CD4-positive, alpha-beta T cell treated with Interleukin-2 at 100 ng/mL for 4 hours (primary cell): ENCODE results near the gene SRBD1.

Experiments
- DNase-seq: peaks from one replicate; pipeline ENCODE4 v3.0.0-alpha.2; 2020; ENCODE audit warnings: low spot score

Gene SRBD1

GRCh38 chr2:45631955-45632354 lies 20.9 kb upstream of the SRBD1 start:
- no peak for DNase-seq

- no peak for DNase-seq
Measured at GRCh38 chr2:45631319-45631718, 20.3 kb upstream of the SRBD1 start.

GRCh38 chr2:45629971-45630370 lies 18.9 kb upstream of the SRBD1 start:
- DNase-seq, result no peak

DNA sequence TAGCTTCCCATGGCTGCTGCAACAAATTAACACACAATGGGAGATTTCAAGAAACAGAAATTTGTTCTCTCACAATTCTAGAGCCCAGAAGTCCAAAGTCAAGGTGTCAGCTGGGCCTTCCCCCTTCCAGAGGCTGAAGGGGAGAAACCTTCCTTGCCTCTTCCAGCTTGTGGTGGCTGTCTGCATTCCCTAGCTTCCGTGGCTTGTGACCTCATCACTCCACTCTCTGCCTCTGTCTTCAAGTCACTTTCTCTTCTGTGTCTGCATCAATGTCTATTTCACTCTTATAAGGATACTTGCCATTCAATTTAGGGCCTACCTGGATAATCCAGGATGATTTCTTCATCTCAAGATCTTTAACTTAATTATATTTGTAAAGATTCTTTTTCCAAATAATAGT lies 16.8 kb upstream of the SRBD1 start:
- DNase-seq, result no peak

- DNase-seq, result no peak
Measured at GRCh38 chr2:45626387-45627221, 15.5 kb upstream of the SRBD1 start.

DNA sequence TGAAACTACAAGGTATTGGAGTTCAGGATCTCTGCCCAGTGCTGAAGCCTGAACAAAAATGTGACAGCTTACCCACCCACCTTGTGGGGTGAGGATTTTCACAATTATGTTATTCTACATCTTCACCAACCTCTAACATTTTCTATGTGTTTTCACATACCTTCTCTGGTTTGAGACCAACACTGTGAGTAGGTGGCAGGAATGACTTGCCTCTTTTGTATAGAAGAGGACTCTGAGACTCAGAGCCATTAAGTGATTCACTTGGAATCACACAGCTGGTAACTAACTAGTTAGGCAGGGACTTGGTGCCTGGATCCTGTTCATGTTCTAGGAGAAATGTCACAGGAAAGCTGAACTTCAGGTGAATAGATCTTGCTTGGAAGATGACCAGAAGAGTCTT lies 14.8 kb upstream of the SRBD1 start:
- DNase-seq, result no peak

- DNase-seq, result no peak
Measured at GRCh38 chr2:45623098-45623497, 12.0 kb upstream of the SRBD1 start.

DNA sequence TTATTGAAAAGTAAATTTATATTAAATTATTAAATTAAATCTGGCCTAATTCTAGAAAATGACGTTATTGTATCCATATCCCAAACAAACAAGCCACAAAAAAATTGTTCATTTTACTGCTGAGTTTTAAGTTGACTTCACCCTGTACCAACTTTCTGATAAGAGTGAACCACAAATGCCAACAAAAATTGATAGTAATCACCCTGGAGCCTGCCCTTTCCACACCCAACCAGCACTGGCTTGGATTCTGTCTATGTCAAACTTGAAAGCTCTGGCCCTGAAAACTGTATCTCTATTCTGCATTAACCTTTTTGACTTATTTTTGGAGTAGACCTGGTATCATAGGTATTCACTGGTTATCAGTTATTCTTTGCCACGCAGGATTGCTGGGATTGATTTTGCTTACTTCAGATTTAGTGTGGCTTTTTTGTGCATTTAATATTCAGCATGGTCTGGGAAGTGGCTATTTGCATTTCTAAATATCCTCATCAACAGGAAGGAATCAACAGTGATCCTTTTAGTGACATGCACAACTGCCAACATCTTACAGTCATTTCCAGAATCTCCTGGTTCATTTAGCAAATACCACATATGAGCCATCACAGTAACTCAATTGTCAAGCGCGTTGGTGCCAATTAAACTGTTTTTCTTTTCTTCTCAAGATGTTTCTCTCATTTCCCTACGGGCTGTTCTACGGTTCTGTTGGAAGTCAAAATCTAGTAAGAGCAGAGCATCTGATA lies 11.4 kb upstream of the SRBD1 start:
- DNase-seq, result no peak

GRCh38 chr2:45617496-45617895 lies 6.4 kb upstream of the SRBD1 start:
- DNase-seq, result no peak

GRCh38 chr2:45616658-45617411 lies 5.8 kb upstream of the SRBD1 start:
- DNase-seq, result no peak

- no peak for DNase-seq
Measured at GRCh38 chr2:45614871-45615415, 3.9 kb upstream of the SRBD1 start.

- no peak for DNase-seq
Measured at GRCh38 chr2:45614330-45614729, 3.3 kb upstream of the SRBD1 start.

DNA sequence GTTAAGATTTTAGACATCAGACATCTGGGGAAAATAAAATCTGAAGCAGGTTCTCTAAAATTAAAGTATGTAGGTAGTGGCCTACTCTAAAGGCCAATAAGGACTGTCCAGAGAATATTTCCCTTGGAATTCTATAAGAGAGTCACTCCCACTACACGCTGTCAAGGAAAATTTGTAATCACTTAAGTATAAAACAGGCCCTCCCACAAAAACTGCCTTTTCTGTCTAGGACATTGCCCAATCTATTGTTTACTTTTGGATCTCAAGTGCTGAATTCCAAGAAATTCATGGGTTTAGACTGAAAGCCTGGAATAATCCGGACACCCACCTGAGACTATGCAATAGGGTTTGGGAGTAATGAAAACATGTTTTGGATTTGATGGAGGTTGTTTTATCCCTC lies 1.7 kb upstream of the SRBD1 start:
- no peak for DNase-seq

DNA sequence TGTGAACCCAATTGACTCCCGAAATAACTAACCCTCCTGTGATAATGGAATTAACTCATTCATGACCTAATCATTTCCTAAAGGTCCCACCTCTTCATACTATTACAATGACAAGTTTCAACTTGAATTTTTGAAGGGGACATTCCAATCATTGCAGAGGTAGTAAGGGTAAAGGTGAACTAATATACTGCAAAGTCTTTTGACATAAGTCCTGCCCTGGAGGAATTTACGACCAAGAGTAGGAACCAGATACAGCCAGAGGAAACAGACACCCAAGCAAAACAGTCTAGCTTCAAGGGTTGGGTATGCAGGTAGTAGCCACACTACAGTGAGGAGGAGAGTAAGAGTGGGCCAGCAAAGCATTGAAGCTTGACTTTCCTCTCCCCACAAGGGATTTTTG lies 1.2 kb upstream of the SRBD1 start:
- no peak for DNase-seq

- DNase-seq, result peak; percentile 24
Measured at GRCh38 chr2:45610281-45611019, 617 bp downstream of the SRBD1 start.

- DNase-seq, result no peak
Measured at GRCh38 chr2:45607701-45608100, 3.4 kb downstream of the SRBD1 start.

- no peak for DNase-seq
Measured at GRCh38 chr2:45606796-45607195, 4.3 kb downstream of the SRBD1 start.

DNA sequence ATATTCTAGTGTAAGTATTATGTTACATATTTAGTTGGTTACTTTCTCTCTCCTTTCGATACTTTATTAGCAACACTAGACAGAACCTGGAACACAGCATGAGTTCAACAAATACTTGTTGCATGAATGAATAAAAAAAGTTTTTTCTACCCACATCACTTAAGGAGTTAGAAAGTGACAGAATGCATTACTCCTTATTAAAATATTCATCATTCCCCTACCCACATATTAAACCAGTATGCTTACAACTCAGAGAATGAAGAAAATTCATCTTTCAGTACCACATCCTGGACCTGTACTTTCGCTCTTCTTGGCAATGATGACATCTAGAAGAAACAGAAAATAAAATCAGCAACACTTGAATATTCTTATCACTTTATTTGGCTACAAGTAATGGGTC lies 6.0 kb downstream of the SRBD1 start:
- DNase-seq, result no peak

- DNase-seq, result no peak
Measured at GRCh38 chr2:45602624-45603023, 8.4 kb downstream of the SRBD1 start.

- no peak for DNase-seq
Measured at GRCh38 chr2:45598545-45598944, 12.5 kb downstream of the SRBD1 start.

DNA sequence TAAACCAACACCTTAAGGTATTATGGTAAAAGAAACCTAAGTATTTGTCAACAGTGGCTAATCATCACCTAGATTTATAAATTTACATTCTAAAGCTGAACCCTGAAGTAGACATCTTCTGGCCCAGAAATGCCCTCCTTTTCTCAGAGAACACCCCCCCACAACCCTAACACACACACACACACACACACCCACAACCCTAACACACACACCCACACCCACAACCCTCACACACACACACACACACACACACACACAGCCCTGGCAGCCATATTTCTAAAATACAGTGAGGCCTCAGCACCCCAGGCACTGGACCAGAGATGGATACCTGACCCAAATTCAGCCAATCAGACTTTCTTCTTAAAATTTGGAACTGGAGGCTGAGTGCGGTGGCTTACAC lies 14.3 kb downstream of the SRBD1 start:
- DNase-seq, result no peak
